Endothelial cell (in vitro differentiated cells): ENCODE data around the gene ITPA. TPM values are rescaled to one million over a fixed set of nuclear protein-coding genes. Genes with fewer than 3 reads are reported as not detected.

Source experiments
- DNase-seq: peaks from one replicate; pipeline ENCODE4 v3.0.0; 2021; ENCODE audit warnings: low spot score
- H3K27ac Mint-ChIP-seq: one replicate; pipeline ENCODE4 v1.8.0; 2021; ENCODE audit warnings: mixed read lengths, inconsistent platforms; ENCODE audit not compliant: unreplicated experiment
- H3K27me3 Mint-ChIP-seq: one replicate; pipeline ENCODE4 v1.8.0; 2021; ENCODE audit warnings: mild to moderate bottlenecking, moderate library complexity, mixed read lengths, inconsistent platforms; ENCODE audit not compliant: unreplicated experiment
- H3K36me3 Mint-ChIP-seq: one replicate; pipeline ENCODE4 v1.8.0; 2021; ENCODE audit warnings: mild to moderate bottlenecking, low read depth, mixed read lengths, inconsistent platforms; ENCODE audit not compliant: unreplicated experiment
- H3K4me1 Mint-ChIP-seq: one replicate; pipeline ENCODE4 v1.8.0; 2021; ENCODE audit warnings: mild to moderate bottlenecking, mixed read lengths, inconsistent platforms; ENCODE audit not compliant: unreplicated experiment
- H3K4me3 Mint-ChIP-seq: one replicate; pipeline ENCODE4 v1.8.0; 2021; ENCODE audit warnings: mild to moderate bottlenecking, mixed read lengths, inconsistent platforms; ENCODE audit not compliant: unreplicated experiment
- H3K9me3 Mint-ChIP-seq: one replicate; pipeline ENCODE4 v1.8.0; 2021; ENCODE audit warnings: mixed read lengths, inconsistent platforms; ENCODE audit not compliant: unreplicated experiment
- total RNA-seq: library from RNA; stranded (reverse); fragmentation: NEBNext Ultra II Directional; extraction: Animal tissue kit (Norgen Biotek cat#: 25700); gene quantifications from one replicate; pipeline ENCODE4 v1.2.1, GENCODE V29; 2021; ENCODE audit not compliant: unreplicated experiment
- TF ChIP-seq, protein P1 (sequence below): fragments of 200-600 bp; sonication (generic); IDR thresholded peaks from one replicate; pipeline ENCODE4 v1.5.0; 2021; ENCODE audit warnings: antibody characterized with exemption; ENCODE audit not compliant: unreplicated experiment

The ITPA gene
- total RNA-seq, 1 donor from 2014 or later = 45.9 TPM

DNA sequence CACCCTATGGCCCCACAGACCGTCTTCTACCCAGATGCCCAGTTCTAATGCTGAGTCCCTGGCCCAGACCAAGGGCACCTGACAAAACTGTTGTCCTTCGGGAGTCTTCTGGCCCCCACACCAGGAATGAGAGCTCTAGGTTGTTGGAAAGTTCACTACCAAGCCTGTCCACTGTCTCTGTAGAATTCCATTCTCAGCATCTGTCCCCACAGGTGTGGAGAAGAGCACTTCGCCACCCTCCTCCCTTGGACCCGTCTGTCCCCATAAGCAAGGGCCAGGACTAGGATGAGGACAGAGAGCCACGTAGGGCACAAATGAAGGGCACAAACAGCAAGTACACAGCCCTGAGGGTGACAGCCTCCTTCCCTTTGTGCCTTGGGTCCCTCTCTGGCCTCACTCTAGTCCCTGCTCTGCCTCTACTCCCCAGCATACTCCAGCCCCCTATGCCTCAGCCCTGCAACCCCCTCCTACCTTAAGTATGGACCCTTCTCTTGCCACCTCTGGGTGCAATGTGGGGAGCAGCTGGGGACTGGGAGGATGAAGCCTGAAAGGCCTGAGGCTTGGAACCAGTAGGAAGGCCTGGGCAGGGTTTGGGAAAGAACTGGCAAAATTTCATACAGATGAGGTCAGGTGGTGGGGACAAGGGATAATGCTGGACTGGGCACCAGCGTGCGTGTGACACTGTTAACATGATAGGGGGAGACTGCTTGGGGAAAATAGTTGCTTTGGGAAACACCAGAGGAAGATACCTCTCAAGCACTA lies 40.3 kb upstream of the ITPA start:
- Mint-ChIP-seq H3K27me3 (peaks cover 15% of the 10 kb centered on the region), H3K9me3 (no peaks in the 10 kb centered on the region), H3K4me1 (peaks cover 20% of the 10 kb centered on the region), H3K36me3 (no peaks in the 10 kb centered on the region), H3K4me3 (no peak overlapping the region), H3K27ac (no peak overlapping the region)
- no peak for DNase-seq
- TF ChIP-seq, protein P1, sequence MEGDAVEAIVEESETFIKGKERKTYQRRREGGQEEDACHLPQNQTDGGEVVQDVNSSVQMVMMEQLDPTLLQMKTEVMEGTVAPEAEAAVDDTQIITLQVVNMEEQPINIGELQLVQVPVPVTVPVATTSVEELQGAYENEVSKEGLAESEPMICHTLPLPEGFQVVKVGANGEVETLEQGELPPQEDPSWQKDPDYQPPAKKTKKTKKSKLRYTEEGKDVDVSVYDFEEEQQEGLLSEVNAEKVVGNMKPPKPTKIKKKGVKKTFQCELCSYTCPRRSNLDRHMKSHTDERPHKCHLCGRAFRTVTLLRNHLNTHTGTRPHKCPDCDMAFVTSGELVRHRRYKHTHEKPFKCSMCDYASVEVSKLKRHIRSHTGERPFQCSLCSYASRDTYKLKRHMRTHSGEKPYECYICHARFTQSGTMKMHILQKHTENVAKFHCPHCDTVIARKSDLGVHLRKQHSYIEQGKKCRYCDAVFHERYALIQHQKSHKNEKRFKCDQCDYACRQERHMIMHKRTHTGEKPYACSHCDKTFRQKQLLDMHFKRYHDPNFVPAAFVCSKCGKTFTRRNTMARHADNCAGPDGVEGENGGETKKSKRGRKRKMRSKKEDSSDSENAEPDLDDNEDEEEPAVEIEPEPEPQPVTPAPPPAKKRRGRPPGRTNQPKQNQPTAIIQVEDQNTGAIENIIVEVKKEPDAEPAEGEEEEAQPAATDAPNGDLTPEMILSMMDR = no peak

DNA sequence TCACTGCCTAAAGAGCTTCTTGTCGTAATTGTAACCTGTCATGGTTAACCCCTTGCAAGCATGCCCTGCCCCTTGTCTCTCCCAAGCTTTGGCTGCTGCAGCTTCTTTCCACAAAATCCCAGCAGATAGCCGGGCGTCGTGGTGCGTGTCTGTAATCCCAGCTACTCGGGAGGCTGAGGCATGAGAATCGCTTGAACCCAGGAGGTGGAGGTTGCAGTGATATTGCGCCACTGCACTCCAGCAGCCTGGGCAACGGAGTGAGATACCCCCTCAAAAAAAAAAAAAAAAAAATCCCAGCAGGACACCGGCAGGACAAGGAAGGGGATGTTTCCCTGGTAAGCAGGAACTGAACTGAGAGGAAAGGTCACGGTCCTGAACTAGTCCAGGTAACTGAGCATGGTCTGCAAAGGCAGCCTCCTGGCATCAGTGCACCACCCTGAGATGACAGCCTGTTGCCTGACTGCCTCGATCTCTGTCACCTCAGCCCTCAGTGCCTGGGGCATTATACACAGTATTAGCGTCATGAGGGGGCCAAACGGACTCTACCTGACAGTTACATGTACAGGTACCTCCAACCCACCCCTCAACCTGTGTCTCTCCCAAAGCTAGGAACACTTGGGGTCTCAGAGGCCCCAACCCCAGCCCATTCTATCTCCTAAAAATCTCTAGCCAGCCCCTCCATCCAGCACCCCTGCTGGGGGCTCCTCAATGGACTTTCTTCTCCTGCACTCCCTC lies 37.7 kb upstream of the ITPA start:
- Mint-ChIP-seq H3K4me3 (peak overlapping the region; percentile 90), H3K27ac (peak overlapping the region; percentile 52), H3K27me3 (peaks cover 13% of the 10 kb centered on the region), H3K36me3 (peaks cover 4% of the 10 kb centered on the region), H3K4me1 (peaks cover 31% of the 10 kb centered on the region), H3K9me3 (no peaks in the 10 kb centered on the region)
- DNase-seq = no peak
- TF ChIP-seq, protein P1 = no peak

DNA sequence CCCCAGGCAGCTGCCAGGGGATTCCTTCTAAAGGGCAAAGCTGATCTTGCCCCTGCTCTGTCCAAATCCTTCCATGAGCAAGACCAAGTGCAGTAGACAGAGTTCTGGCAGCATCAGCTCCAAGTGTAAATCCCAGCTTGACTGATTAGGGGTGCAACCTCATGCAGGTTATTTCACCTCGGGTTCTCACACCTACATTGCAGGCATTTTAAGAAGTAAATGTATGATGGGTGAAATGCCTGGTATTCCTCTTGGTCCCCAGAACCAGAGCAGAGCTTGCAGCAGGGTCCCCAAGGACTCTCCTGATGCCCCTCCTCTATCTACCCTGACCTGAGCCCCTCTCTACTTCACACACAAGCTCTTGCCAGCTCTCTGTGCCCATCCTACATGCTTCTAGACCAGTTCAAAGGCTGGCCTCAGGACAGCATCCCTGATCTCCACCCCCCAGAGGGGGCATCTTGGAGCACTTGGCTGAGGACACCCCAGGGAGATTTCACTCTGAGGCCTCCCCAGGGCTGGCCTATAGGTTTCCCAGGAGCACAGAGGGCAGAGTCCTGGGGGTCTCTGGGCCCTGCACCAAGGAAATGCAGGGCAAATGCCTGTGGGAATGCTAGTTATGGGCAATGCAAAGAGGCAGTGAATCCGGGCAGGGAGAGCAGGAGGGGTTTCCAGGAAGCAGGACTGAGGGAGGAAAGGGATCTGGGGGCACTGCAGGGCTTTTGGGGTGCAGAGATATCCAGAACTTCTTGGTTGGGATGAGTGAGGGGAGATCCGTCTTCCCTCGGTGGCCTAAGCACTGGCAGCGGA lies 37.0 kb upstream of the ITPA start:
- Mint-ChIP-seq H3K4me3 (peak overlapping the region; percentile 90), H3K36me3 (peaks cover 4% of the 10 kb centered on the region), H3K4me1 (peaks cover 30% of the 10 kb centered on the region)

DNA sequence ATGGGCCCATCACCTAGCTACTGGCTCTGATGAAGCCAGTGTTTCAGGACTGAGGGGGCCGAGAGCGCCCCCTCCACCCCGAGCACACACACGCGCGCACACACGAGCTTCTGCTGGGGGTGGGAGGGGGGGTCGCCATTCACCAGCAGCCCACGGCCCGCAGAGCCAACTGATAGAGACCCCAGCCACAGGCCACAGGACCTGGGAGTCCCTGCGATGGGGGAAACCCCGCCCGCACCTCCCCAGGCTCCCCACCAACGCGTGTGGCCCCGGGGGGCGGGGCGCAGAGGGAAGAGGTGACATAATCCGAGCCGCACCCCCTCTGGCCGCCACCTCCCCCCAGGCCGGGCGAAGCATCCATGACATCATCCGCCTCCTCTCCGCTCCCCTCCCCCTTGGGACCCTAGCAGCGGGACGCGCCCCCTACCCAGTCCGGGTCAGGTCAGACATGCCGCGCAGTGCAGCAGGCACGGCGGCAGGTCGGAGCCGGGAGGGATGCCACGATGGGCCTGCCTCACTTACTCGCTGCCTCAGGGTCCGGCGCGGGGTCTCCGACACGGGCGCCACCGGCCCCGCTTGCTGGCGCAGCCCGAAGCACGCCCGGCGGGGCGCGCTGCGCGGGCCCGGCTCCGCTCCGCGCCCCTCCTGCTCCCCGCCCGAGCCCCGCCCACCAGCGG lies 36.2 kb upstream of the ITPA start, which contains the start of gene LZTS3:
Gene LZTS3 (minus strand): TSS at position 617 of the 677 bp plus-strand sequence. CDS start 6,386 bp downstream, outside the sequence.
- peaks cover 17% of the 10 kb centered on the region for H3K27me3 Mint-ChIP-seq
- TF ChIP-seq, protein P1 = no peak
- peak within 1 kb of the TSS; percentile 92 for H3K27ac Mint-ChIP-seq
- peaks cover 30% of the 10 kb centered on the region for H3K4me1 Mint-ChIP-seq
- H3K36me3 Mint-ChIP-seq = peaks cover 4% of the 10 kb centered on the region
- peak; percentile 56 for DNase-seq
- H3K4me3 Mint-ChIP-seq = peak within 1 kb of the TSS; percentile 93
- no peaks in the 10 kb centered on the region for H3K9me3 Mint-ChIP-seq

More for the DNA sequence above, 37.0 kb upstream of the ITPA start:
- Mint-ChIP-seq H3K27me3 (peaks cover 15% of the 10 kb centered on the region), H3K9me3 (no peaks in the 10 kb centered on the region), H3K27ac (peak overlapping the region; percentile 52)
- DNase-seq = no peak
- TF ChIP-seq, protein P1 = no peak
